Left renal cortex interstitium (tissue), 4 donors: ENCODE data around the gene FOXN3. TPM values are rescaled to one million over a fixed set of nuclear protein-coding genes. Genes with fewer than 3 reads are reported as not detected.

Source experiments
- DNase-seq, 4 donors: peaks; one replicate each; pipeline ENCODE4 v3.0.0-alpha.2; 2013; ENCODE audit warnings: low read depth in 4 of 4, low spot score in 2 of 4, missing footprints in 1 of 4
- polyA plus RNA-seq, 4 donors: library from polyadenylated mRNA; unstranded; fragments of 120-200 nt; gene quantifications; one replicate each; pipeline ENCODE4 v1.2.1, GENCODE V29; 2013; ENCODE audit not compliant: insufficient read length in 4 of 4

The FOXN3 gene
- polyA plus RNA-seq, 4 donors, result 30.4 to 35.2 (median 33.5) TPM

GRCh38 chr14:89241934-89242651 lies 174.9 kb downstream of the FOXN3 start:
- no peak for DNase-seq

- no peak for DNase-seq
These were observed 175.8 kb downstream of the FOXN3 start for GRCh38 chr14:89241257-89241656.

GRCh38 chr14:89240414-89240813 lies 176.6 kb downstream of the FOXN3 start:
- DNase-seq, result no peak

DNA sequence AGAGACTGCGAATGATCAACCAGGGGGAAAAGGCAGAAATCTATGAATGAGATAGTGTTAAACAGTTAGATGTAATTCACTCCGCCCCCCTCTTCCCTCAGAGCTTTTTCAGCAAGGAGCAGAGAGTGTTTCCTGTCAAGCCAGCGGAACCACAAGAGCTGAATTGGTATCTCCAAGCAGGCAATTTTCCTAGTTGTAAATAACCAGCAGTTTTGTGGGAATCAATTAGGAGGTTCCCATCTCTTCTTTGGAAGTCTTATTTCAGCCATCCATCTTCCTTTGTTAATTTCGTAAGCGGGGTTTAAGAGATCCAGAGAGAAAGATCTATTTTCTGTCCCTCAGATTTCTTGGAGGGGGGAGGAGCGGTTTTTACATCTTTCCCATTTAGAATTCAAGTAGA lies 178.0 kb downstream of the FOXN3 start:
- DNase-seq, result no peak

DNA sequence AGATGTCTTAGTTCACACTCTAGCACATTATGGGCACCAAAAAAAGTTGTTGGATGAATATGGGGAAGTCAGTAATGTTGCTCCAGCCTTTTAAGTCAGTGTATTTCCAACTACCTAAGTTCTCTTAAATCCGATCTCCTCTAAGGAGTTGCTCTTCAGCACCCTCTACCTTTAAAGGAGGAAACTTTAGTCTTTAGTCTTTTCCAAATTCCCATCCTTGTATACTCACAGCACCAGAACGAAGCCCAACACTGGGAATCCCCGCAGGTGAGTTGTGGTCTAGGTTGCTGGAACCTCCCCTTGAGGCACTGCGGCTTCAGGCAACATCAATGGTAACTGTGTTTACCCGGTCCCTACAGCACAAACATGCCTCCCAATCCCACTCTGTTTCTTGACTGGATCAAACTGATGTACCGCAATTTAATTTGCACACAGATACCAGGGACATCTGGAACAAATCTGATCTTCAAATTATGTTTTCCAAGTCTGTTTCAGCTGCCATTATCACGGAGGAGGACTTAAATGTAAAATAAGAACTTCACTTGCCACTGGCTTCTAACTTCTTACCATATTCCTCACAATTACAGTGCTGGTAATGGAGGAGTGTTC lies 179.0 kb downstream of the FOXN3 start:
- DNase-seq, result no peak

- no peak for DNase-seq
These were observed 180.2 kb downstream of the FOXN3 start for GRCh38 chr14:89236851-89237250.

- no peak for DNase-seq
These were observed 183.8 kb downstream of the FOXN3 start for GRCh38 chr14:89233184-89233583.

DNA sequence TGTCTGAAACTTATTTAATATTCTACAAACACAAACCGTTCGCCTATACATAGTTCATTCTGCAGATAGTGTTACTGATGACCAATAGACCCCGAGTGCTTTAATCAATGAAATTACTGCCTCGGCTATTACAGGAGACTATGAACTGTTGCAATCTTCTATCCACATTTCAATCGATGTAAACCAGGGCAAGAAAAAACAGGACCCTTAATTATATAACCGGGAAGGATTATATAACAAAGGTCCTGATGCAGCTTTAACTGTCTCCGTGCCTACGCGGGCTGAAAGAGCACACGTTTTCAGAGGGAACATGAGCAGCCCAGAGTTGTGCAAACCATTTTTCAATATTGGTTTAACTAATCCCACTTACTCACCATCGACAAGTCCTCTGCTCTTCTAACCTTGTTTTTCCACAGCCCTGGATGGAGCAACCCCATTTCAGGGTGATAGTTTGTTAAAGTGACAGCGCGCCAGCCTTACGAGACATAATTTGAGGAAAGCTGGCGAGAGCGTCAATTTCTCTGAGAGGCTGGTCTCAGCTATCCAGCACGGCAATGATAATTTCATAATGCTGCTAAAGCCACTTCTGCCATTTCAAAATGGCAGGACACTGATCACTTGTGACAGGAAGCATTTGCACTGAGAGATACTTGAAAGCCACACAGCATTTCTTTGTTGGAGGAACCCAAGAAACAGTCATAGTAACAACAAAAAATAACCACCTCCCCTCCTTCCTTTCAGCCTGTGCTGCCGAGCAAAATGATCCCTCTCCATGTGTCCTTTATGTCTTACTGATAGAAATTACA lies 184.6 kb downstream of the FOXN3 start:
- DNase-seq, result no peak

- no peak for DNase-seq
These were observed 185.5 kb downstream of the FOXN3 start for GRCh38 chr14:89231426-89232113.

DNA sequence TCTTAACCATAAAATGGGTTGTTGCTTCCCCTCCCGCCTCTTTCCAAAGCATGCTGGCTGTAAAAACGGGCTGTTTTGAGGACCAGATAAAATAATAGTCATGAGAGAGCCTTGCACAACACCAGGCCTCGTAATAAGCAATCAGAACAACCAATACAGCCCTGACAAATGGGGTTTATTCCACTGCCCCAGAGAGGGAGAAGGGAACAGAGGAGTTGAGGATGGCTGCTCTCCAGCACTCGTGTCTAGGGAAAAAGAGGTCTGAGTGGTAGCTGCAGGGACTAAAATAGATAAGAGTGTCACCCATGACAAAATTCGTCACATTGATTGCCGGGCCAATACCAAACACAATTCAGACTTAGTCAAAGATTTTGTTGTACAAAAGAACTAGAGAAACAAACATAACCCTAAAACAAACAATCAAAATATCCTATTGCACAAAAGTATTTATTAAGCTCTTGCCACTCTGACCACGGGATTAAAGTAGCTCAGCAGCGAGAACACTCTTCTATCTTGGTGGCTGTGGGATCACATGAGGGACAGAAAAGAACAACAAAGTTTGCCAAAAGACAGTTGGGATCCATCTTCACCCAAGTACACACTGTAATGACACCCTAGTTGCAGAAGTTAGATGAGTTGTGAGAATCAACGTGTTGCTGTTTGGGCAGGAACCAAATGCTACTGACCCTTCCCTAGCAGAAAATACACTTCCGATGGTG lies 188.0 kb downstream of the FOXN3 start:
- DNase-seq, result no peak

DNA sequence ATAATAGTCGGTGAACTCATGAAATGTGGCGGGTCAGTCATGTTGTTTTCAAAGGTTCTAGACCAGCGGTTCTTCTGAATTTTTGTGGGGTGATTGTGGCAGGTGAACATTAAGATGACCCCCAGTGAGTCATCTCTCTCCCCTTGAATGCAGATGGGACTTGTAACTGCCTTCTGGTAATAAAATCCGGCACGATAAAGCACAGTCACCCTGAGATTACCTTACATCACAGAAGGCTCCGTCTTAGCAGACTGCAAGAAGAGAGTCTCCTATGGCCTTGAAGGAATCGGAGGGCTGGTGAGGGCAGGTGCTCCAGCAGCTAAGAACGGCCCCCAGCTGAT lies 189.6 kb downstream of the FOXN3 start:
- DNase-seq, result no peak

DNA sequence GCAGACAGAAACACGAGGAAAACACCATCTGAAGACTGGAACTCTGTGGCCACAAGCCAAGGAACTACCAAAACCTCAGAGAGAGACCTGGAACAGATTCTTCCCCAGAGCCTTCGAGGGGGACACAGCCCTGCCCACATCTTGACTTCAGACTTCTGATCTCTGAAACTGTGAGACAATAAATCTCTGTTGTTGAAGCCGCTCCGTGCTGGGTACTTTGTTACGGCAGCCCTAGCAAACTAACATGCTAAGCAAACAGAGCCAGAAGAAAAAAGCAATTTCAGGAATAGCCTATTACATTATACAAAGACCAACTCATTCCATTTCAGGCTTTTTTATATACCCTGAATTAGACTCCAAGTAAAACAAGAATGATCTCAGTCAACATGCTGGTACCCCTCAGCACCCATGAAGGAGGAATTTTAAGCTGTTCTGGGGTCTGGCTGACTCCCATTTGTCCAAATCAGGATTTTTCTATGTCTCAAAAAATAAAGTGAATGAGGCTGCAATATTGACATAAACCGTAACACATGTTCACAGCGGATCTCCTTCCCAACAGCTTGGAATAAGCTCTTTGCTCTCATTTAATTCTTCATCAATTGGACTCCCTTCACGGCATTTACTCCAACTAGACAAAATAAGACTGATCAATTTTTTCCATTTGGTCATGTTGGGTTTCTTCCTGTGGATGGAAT lies 190.1 kb downstream of the FOXN3 start:
- no peak for DNase-seq

DNA sequence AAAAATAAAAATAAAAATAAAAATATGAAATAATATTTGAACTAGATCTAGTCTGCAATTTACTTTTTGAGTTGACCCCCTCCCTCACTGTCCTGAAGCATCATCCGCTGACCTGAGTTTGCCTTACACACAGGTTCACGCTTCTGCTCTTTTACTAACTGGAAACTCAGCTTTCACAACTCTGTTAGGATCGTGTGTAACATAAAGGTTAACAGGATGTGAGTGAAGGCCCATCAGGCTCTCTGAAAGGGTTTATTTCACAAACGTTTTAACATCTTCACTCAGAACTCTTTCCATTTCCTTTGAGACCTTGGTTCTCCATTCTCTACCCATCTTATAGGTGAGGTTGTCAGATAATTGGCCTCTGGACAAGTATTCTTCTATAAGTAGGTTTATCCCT lies 191.4 kb downstream of the FOXN3 start:
- no peak for DNase-seq

DNA sequence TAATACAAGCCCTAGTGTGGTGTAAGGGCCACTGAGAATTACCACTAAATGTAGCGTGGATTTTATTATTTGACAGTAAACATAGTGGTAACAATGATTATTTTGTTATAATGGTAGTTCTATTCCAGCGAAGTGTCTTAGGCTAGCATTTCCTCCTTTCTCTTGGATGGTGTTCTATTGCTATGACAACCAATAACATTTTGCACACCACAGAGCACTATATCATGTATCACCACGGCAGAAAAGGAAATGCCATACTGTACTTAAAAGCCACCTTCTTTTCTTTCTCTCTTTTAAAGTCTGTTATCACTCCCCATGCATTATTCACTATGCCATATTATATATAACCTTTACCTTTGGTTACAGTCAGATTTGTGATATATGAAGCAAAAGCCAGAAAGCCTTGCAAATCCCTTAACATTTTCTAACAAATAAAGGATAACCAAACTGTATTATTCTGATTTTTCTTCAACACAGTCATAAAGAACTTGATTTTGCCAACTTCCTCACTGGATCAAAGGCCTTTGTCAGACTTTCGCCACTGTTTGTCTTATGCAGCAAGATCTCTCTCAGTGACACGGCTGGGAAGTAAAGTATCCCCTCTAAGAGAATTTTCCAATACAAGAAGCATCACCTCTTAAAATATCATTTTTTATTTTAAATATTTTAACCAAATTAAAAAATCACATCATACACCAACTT lies 195.8 kb downstream of the FOXN3 start:
- DNase-seq, result no peak

DNA sequence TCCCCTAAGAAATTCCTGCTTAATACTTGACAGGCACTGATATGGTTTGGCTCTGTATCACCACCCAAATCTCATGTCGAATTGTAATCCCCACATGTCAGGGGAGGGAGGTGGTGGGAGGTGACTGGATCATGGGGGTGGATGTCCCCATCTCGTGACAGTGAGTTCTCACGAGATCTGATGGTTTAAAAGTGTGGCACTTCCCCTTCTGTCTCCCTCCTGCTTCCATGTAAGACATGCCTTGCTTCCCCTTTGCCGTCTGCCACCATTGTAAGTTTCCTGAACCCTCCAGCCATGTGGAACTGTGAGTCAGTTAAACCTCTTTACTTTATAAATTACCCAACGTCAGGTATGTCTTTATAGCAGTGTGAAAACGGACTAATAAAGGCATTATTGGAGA lies 198.0 kb downstream of the FOXN3 start:
- DNase-seq, result no peak

- DNase-seq, result no peak
These were observed 199.1 kb downstream of the FOXN3 start for GRCh38 chr14:89217891-89218290.

DNA sequence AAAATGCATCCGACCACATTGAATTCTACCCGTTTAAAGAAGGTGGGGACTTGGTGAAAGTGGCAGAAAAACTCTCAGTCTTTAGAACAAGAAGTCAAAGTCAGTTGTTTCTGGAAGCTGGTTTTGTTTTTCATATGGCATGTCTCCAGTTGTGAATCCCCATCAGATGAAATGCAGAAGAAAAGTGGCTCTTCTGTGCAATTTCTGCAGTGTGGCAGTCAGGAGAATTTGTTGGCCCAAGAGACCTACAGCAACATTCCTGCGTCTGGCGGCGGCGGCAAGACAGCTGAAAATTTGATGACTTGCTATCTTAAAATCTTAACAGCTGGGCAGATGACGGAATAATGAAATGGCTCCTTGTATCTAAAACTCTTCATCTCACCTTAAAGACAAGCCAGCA lies 201.5 kb downstream of the FOXN3 start:
- DNase-seq, result no peak

DNA sequence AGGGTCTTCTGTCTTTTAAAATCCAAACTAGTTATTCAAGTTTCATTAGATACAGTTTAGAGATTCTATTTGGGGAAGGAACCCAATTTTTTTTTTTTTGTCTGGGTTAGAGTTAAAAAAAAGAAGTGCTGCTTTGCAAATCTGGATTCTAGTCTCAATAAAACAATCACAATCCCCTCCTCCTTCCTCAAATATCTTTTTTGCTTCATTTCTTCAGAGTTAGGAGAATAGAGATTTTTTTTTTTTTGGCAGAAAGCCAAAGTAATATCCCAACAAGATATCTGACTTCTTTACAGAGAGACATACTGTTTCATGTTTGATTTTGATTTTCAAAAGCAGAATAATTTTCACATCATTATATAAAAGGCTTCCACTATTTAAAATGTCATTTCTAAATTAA lies 201.9 kb downstream of the FOXN3 start:
- no peak for DNase-seq

GRCh38 chr14:89214221-89214965 lies 202.6 kb downstream of the FOXN3 start:
- no peak for DNase-seq
